D721Med (cell line): ENCODE results near the gene HEXIM2.
A peak's percentile ranks its signal among the peaks of the same experiment; 100 is the strongest.

Experiments used
- DNase-seq: peaks from one replicate; pipeline ENCODE4 v3.0.0; 2011; ENCODE audit warnings: low spot score; ENCODE audit not compliant: insufficient read length
- FAIRE-seq: peaks from 2 replicates; lab custom pipeline; 2011; peaks lifted over from hg19 to GRCh38; lab: Jason Lieb, UNC
- TF ChIP-seq, protein P1 (sequence below): IDR thresholded peaks from 2 replicates; pipeline ENCODE4 v1.5.1; 2012; ENCODE audit warnings: mild to moderate bottlenecking, control low read depth; ENCODE audit not compliant: insufficient read depth; ENCODE audit errors: missing control alignments

Gene HEXIM2

DNA sequence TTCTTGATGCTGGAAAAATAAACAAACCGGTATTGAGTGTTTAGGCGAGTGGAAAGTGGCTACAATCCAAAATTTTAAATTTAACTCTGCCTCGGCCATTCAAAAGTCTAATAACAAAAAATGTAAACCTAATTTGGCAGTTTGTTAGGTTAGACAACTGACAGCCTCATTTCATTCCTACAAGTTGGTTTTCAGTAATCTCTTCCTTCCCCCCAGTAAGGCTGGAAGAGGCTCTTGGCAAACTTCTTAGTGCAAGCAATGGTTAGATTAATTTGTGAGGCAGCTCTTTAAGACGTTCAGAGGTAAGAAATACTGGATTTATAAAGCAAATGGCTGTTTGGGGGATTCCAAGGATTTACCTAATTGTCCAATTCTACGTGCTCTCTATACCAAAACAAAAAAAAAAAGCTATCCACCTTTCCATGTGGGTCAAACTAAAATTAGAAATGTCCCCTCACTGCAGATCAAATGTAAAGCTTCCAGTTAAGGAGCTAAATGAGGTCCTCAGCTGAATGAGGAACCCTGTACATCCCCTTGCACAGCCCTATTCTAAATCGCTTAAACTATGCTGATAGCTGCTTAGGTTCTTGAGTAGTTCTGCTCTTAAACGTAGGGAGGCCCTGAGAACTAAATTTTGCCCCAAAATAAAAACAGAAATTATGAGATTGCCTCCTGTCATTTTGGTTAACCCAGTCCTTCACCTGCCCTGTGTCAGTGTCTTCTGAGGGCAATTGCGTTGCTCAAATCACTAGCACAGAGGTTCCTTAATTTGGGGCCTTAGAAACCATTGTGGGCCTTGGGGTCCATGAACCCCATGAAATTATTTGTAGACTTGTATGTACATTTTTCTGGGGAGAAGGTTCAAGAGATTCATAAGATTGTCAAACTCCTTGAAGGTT lies 10.5 kb upstream of the HEXIM2 start:
- no peak for DNase-seq
- TF ChIP-seq, protein P1, sequence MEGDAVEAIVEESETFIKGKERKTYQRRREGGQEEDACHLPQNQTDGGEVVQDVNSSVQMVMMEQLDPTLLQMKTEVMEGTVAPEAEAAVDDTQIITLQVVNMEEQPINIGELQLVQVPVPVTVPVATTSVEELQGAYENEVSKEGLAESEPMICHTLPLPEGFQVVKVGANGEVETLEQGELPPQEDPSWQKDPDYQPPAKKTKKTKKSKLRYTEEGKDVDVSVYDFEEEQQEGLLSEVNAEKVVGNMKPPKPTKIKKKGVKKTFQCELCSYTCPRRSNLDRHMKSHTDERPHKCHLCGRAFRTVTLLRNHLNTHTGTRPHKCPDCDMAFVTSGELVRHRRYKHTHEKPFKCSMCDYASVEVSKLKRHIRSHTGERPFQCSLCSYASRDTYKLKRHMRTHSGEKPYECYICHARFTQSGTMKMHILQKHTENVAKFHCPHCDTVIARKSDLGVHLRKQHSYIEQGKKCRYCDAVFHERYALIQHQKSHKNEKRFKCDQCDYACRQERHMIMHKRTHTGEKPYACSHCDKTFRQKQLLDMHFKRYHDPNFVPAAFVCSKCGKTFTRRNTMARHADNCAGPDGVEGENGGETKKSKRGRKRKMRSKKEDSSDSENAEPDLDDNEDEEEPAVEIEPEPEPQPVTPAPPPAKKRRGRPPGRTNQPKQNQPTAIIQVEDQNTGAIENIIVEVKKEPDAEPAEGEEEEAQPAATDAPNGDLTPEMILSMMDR = no peak
- FAIRE-seq = no peak

DNA sequence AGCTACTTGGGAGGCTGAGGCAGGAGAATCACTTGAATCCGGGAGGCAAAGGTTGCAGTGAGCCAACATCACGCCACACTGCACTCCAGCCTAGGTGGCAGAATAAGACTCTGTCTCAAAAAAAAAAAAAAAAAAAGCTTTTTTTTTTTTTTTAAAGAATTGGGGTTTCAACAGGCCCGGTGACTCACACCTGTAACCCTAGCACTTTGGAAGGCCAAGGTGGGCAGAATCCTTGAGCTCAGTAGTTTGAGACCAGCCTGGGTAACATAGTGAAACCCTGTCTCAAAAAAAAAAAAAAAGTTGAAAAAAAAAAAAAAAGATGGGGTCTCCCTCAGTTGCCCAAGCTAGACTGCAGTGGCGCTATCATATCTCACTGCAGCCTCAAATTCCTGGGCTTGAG lies 6.6 kb upstream of the HEXIM2 start:
- TF ChIP-seq, protein P1 = no peak
- no peak for FAIRE-seq
- no peak for DNase-seq

DNA sequence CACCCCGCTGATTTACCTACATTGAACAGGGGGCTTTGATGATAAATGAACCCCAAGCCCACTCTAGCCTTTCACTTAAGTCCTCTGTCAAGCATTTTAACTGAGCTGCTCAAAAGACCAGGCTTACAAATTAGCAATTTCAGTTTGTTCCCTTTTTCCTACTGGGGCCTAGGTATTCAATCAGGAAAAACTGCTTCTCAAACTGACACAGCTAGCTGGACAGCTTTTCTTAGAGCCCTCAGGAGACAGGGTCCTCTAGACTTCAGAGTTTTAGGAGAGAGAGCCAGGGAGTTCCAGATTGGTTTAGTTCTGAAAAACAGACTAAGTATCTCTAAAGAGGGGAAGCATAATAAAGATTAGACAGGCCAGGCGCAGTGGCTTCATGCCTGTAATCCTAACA lies 6.2 kb upstream of the HEXIM2 start:
- DNase-seq (no peak), FAIRE-seq (no peak)
- TF ChIP-seq, protein P1 = no peak

DNA sequence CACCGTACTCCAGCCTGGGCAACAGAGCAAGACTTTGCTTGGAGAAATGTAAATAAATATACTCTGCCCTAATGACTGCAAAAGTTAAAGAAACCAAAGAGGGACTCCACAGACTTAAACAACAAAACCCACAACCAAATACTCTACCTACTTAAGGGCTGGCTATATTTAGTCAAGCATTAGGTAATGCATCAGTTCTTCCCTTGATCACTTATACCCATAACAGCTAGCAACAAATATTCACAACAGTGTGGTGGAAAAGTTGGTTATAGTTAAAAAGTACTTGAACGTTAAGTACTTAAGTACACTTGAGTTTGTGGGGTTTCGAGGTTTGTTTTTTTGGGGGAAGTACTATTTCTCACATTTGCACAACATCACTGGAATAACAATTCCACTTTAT lies 5.4 kb upstream of the HEXIM2 start:
- TF ChIP-seq, protein P1 = no peak
- FAIRE-seq = no peak
- no peak for DNase-seq

DNA sequence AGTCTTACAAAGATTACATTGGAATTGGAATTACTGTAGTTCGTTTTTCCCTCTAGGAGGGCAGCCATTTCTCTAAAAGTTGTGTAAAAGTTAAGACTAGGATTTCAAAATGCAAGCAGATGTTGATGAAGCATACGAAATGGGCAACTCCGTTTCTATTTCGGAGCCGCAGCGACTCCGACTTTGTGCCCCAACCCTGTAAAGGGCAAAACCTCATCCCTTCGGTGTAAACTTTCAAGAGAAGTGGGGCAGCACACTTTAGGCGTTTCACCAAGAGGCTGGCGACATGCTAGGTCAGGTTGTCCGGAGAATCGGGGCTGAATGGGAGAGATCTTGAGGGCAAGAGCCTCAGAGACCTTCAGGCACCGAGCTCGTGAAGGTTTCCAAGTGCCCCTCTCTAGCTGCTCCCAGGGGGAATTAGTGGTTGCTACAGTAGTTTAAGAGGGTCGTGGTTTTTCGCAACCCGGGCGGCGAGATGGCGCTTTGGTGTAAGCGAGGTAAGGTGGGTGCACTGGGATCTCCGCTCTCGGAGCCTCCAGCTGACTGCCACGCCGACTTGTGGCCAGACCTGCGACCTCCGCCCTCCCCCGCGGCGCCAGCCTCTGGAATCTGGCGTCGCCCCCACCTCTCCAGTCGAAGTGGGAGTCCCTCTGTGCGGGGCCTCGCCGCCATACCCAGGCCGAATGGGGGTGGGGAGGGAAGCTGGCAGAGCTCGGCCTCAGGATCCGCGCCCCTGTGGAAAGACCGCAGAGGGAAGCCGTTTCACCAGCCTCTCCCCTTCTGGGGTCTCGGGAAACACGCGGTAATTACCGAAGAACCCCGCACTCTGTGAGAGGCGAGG lies 1.0 kb upstream of the HEXIM2 start:
- TF ChIP-seq, protein P1 = peak; percentile 32
- FAIRE-seq (no peak), DNase-seq (no peak)

DNA sequence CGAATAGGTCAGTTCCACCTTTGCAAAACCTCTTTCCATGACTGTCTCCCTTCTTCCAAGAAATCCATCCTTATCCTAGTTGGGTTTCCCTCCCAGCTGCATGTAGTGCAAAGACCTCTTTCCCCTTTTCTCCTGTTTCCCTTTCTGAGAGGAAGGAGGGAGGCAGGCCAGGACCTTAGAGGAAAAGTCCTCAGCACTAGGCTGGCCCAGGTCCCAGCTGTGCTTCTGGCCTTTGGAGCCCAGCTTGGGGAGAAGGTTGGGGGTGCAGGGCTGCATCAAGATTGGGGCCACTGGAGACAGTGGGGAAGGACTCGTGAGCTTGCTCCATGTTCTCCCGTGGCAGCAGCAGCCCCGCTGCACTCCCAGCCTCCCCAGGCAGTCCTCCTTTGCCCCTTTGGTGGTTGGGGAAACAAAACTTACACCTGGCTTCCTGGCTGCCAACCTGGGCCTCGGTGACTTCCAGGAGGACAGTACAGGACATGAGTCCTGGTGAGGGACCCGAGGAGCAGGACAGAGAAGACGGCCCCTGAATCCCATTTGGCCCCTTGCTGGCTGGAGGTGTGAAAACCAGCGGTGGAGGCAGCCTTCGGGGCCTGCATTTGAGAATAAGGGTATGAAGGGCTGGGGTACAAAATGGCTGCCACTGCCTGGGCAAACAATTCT lies 481 bp downstream of the HEXIM2 start:
- FAIRE-seq = no peak
- DNase-seq = no peak
- TF ChIP-seq, protein P1 = no peak
